ENCODE data around the gene RAC3.

Gene RAC3

DNA sequence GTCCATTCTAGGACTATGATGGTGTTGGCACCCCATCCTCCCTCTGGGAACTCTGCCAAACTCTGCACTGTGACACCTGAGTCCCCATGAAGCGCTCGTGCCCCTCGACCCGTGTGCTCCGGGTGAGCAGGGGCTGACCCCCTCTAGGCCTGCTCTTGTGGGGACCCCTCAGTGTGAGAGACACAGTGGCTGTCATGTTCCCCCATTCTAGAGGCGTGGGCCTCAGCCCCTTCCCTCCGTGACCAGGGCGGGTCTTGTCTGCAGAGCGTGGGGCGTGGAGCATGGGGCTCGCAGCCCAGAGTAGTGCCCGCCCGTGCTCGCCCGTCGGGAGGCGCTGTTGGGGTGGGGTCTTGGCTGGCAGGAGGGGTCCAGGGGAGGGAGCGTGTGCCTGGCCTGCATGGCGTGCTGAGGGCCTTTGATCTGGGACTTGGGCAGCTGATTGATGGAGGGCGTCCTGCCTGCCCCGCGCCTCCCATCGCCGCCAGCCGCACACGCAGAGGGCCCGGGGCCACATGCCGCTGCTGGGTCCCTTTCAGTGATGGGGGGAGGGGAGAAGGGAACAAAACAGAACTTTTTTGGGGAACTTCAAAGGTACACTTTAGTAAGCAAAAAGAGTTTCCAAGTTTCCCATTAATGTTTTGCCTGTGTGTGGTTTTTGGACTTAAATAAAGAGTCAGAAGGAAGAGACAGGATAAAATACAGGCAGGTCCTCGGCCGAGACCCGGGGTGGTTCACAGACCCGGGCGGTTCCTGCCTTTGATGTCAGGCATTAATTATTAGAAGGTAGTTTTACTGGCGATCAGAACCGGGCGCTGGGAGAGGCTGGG lies 31.3 kb upstream of the RAC3 start:
- no peak for DNase-seq

DNA sequence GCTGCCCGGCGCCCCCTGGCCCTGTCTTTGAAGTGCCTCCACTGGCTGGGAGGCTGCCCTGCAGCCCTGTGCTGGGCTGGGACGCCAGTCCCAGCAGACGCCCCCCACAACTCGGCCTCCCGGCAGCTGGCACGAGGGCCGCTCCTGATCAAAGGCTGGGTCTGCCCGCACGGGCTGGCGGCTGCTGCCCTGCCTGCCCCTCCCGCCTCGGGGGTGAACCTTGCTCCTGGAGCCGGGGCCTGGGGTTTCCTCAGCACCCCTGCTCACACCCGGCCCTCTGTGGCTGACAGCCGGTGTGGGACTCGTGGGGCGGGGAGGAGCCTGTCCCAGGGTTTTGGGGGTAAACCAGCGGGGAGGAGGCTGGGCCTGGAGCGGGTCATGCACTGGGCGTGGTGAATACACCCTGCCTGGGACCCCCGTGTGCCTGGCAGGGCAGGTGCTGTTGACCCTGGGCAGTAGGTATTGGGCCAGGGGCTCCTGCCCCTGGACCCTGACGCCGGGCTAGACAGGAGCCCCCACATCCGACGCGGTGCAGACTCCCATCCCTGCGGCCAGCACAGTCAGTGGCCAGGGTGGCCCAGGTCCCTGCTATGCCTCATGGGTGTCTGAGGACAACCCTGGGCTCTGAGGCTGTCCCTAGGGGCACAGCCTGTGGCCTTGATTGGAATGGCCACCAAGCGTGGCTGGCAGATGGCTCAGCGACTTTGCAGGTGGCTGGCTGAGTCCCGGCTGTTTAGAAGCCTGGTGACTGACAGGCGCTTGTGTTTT lies 30.5 kb upstream of the RAC3 start:
- DNase-seq: no peak

DNA sequence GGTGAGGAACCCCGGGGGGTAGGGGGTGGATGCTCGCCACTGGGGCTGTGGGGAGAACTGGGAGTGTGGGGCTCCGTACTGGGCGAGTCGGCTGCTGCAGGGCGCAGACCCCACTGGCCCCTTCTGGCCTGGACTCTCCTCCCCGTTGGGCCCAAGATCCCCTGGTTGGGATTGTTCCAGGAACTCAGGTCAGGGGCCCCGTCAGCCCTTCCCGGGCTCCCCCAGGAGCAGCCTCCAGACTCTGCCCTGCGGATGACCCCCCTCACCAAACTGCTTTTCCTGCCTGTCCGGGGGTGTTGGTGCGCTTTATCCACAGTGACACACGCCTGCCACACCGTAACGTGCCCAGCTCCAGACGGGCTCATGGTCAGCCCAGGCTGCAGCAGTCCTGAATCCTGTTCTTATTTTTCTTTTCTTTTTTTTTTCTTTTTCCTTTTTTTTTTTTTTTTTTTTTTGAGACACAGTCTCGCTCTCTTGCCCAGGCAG lies 29.9 kb upstream of the RAC3 start:
- DNase-seq: no peak

DNA sequence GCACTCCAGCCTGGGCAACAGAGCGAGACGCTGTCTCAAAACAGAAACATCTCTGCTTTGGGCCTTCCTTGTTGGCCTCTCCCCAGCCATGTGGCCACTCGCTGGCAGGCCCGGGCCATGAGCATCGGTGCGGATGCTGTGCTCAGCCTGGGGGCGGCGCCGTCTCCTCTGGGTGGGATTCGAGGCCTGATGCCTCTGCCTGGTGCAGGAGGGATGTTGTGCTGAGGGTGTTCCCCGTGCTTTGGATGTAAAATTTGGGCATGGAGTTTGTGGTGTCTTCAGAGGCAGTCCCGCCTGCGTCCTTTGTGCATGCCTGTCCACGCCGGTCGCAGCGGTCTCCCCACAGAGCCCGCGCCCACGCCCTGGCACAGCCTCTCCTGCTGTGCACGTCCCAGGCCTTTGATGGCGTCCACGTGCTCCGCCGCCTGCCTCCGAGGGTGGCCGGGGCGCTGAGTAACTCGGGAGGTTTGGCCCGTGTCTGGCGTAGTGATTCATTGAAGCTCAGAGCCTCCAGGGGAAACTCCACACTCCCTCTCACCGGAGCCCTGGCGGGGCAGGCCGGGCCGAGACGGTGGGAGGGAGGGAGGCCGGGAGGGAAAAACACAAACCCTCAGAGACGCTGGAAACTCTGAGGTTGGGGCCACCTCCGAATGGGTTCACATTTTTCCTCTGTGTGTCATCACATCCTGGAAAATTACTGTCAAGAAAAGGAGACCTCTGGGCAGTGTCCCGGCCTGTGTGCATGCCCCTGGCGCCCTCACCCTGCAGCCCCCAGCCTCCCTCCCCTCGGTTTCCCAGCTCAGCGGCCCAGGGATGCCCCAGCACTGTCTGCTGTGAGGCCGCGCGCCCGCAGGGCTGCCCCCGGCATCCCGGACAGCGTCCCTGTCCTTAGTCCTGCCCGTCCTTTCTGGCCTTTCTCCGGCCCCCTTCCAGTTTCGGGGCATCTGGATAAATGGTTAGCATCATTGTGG lies 27.8 kb upstream of the RAC3 start:
- DNase-seq: no peak

DNA sequence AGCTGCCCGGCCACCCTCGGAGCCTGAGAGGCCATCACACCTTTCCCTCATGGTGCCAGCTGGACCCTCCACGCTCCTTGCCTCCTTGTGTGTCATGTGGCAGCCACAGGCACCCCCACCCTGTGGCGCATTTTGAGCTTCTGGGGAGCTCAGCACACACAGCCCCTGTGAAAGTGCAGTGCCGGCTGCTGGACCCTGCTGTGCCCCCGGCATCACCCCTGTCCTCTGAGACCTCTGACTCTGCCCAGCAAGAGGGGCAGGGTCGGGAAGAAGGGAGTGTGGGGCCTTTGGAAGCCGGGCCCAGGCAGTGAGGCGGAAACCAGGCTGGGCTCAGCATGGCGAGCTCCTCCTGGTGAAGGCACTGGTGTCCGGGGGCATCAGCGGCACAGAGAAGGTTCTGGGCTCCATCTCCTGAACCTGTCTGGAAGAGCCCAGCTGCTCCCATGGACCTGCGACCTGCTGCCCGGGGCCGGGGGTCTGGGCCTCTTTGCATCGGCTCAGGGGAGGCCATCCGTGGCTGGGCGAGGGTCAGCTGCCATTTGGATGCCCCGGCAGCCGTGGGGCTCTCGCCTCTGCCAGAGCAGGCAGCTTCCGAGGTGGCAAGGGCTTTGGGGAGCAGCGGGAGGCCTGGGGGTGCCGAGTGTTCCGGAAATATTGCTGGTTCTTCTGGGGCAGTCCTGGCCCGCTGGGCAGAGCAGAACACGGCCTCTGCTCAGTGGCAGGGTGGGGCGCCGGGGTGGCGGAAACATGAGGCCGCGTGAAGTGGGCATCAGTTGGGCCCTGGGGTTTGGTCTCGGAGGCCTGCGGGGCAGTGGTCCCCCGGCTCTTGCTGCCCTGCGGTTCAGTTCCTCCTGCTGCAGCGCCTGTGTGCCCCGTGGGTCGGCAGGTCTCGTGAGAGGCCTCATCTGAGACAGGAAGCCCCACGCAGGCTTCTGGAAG lies 26.7 kb upstream of the RAC3 start:
- DNase-seq: no peak

DNA sequence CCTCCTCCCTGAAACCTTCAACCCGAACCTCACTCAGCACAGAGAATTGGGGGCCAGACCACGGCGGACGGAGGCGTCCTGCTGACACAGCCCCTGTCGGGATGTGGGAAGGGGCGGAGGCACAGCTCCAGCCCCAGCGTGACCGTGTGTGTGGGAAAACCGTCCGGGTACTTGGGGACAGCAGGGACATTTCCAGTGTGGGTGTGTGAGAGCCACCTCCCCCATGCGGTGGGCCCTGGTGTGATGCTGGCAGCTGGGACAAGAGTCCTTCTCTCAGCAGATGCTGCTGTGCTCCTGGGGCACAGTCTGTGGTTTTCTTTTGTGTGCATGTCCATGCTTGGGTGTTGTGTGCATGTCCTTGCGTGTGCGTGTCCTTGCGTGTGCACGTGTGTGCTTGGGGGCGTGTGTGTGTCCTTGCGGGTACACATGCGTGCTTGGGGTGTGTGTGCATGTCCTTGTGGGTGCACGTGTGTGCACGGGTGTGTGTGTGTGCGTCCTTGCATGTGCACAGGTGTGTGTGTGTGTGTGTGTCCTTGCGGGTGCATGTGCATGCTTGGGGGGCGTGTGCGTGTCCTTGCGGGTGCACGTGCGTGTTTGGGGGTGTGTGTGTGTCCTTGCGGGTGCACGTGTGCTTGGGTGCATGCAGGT lies 25.7 kb upstream of the RAC3 start:
- DNase-seq: no peak

DNA sequence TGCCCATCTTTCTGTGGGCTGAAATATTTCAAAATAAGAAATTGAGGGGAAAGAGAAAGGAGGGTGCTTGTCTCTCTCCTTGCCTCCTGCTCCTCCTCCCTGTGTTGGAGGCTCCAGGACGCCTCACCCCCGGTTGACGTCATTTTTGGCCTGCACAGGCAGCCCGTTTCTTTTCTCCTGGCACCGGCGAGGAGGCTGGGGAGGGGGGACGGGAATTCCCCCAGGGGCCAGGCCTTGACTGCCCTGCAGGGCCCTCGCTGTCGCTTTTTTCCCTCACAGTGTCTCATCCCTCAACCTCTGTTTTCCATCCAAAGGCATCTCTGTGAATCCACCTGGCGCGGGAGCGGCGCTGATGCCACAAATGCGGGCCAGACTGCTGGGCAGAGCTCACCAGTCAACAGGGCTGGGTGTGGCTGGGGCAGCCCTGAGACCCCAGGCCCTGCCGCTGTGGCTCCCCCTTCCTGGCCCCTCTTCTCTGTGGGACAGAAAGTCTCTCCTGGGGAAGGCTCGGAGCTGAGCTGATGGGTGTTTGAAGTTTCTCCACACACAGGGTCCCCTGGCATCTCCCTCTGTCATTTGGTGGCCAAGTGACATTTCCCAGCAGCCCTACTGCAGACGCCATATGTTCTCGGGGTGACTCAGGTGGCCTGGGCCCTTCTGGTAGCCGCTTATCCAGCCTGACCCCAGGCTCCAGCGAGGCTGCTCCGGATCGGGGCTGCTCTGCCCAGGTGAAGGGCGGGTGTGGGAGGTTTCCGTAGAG lies 24.8 kb upstream of the RAC3 start:
- no peak for DNase-seq

DNA sequence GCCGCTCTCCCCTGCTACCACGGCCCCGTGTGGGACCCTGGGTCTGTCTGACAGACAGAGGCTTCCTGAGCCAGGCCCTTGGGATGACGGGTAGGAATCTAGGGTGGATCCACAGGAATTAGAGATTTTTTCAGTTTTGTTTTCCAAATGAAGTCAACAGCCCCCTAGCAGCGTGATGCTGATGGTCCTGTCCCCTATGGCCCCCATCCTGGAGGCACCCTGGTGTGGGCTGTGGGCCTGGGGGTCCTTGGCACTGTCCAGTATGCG lies 24.3 kb upstream of the RAC3 start:
- no peak for DNase-seq

DNA sequence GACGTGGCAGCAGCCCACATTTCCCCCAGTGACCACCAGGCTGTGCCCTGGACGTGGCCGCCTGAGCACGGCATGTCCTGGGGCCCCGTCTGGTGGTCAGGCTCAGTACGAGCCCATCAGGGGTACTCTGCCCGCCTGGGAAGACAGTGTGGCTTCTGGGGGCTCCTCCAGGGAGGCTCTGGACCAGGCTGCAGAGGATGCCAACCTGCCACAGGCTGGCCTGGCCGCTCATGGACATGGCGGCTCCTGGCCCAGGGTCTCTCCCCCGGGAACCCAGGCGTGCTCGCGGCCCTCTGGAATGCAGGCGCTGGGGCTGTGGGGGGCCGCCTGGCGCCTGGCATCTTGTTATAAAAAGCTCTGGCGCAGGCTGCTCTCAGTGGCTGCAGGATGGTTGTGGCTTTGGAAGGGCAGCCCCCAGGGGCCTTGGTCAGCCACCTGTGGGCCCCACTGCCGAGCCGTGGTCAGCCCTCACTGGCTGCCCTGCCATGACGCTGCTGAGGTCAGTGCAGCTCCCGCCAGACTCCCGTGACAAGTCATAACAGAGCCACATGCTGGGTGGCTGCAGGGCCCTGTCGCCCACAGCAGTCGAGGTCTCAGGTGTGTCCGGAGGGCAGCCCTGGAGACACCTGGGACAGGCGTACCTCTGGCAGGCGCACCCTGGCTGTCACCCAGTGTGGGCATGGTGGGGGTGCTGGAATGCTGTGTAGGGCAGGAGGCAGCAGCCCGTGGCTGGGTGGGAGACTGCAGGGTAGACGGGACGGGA lies 23.8 kb upstream of the RAC3 start:
- no peak for DNase-seq

DNA sequence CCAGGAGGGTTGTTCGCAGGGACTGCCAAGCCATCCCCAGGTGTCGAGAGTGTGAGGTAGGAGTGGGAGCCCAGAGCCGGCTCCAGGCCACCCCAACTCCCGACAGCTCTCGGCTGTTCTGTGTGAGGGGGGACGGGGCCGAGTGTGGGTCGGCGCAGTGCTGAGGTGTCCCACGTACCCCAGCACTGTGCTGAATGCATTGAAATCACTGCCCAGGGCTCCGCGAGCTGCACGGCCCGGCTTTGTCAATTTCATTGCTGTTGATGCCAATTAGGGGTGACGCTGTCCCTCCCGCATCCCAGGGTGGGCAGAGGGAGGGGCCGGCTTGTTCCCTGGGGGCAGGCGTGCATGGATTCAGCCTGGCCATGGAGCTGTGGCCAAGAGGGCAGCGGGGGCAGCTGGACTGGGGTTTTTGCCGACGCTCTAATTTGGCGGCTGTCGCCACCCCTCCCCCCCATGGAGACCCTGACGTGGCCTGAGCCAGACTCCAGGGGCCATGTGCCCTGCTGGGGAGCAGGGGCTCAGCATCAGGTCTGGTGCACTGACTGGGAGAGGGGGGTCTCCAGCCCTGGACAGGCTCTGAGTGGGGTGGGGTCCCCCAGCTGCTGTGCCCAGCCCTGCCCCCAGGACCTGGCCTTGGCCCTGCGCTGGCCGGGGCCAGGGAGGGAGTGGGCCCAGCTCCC lies 23.1 kb upstream of the RAC3 start:
- no peak for DNase-seq

DNA sequence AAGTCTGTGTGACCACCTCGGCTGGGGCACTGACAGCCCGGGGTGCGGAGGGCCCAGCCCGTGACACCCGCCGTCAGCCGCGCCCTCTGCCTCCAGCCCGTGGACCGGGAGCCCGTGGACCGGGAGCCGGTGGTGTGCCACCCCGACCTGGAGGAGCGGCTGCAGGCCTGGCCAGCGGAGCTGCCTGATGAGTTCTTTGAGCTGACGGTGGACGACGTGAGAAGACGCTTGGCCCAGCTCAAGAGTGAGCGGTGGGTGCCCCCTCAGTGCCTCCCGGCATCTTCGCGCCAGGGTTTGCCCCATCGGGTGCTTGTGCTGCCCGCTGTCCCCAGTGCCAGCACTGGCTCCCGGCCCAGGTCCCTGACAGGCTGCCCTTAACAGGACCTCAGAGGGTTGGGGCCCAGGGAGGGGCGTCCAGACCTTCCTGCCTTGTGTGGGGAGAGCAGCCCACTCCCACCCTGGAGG lies 22.5 kb upstream of the RAC3 start:
- DNase-seq: no peak

DNA sequence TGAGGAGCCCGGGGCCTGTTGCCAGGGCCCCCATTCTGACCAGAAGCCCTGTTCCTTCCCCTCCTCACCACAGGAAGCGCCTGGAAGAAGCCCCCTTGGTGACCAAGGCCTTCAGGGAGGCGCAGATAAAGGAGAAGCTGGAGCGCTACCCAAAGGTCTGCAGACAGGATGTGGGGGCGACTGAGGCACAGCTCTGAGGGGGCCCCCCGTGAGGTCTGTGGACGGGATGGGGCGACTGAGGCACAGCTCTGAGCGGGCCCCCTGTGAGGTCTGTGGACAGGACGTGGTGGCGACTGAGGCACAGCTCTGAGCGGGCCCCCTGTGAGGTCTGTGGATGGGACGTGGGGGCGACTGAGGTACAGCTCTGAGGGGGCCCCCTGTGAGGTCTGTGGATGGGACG lies 22.1 kb upstream of the RAC3 start:
- DNase-seq: no peak

DNA sequence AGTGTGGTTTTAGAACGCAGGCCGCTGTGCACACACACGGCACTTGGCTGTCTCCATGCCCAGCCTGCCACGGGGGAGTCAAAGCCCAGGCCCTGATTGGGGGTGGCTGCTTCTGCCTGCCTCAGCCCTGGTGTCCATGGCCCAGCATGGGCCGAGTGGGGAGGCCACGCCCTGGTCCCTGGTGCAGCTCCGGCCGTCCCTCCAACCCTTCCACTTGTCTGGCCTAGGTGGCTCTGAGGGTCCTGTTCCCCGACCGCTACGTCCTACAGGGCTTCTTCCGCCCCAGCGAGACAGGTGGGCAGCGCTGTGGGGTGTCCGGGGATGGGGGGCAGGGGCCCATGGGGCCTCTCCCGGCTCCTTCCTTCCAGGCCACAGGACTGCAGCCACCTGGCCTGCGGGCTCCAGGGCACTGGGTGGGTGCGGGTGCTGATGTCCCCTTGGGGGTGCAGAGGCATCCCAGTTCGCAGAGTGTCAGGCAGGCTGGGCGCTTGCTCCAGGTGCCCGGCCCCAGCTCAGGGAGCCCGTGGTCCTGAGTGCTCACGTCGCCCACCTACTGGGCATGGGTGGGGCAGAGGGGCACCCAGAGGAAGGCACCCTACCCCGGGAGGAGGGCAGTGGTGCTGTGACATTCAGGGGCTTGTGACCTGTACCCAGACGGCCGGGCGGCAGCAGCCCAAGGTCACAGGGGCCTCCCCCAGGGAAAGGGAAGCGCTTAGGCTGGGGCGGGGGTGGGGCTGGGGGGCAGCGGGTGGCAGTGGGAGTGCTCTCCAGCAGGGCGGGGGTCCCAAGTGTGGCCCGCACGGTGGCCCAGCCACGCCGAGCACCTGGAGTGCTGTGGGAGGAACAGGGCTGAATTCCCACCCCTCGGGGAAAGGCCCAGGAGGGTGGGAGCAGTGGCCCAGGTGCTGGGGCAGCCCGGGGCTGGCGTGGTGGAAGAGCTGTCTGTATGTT lies 20.6 kb upstream of the RAC3 start:
- DNase-seq: no peak

DNA sequence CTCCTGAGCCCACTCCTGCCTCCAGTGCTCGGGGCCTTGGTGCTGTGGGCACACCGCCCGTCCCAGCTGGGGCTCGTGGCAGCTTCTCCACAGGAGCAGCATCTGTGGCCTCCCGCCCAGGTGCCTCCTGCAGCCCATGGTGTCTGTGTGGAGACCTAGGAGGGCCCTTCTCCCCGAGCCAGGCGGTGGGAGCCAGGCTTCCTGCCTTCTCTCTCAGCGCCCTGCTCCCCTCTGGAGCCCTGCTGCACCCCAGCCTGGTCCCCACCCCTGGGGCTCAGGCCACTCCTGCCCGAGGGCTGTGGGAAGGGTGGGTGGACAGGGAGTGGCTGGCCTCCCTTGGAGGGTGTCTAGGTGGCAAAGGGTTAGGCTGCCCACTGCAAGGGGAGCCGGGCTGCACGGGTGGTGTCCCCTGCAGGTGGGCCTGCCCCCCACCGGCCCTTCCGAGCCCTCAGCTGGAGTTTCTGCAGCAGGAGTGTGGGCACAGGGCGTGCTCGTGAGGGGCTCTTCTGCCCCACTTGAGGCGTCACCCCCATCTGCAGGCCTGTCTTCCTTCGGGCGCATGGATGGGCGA lies 19.8 kb upstream of the RAC3 start:
- DNase-seq: no peak

DNA sequence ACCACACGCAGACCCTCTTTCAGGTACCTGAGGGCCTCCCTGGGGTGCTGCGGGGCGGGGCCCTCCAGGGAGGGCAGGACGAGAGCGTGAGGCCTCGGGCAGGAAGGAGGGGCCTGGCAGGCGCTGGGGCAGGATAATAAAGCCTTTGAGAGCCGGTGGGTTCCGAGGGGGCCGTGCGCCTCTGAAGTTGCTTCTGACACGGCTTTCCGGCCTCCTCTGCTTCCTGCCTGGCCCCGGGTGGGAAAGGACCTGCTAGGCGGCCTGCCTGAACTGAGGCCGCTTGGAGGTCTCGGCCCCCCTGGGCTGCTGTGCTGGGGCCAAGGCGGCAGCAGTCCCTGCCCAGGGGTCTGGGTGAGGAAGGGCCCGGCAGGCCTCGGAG lies 19.2 kb upstream of the RAC3 start:
- DNase-seq: no peak

DNA sequence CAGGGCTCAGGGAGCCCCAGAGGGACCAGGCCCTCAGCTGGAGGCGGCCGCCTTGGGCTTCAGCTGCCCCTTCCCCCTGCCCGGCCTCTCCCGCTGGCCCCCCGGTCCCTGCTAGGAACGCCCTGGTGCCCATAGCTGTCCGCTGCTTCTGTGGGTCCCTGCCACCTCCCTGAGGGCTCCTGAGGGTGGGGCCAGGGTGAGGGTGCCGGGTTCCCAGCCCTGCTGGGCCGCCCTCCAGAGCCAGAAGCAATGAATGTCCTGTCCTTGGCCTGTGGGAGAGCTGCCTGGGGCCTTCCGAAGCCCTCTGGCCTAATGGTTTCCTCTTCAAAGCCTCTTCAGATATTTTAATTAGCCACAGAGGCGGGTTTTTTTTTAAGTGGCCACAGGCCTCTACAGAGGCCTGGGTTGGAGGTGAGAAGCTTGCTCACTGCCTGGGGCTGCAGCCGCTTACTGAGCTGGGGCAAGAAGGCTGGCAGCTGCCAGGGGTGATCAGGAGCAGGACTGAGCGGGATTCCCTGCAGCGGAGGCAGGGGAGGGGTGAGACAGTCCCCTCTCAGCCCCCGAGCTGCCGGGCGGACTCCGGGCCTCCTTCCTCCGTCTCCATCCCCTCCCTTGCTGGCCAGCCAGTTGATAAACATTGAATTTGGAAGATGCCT lies 18.7 kb upstream of the RAC3 start:
- no peak for DNase-seq

DNA sequence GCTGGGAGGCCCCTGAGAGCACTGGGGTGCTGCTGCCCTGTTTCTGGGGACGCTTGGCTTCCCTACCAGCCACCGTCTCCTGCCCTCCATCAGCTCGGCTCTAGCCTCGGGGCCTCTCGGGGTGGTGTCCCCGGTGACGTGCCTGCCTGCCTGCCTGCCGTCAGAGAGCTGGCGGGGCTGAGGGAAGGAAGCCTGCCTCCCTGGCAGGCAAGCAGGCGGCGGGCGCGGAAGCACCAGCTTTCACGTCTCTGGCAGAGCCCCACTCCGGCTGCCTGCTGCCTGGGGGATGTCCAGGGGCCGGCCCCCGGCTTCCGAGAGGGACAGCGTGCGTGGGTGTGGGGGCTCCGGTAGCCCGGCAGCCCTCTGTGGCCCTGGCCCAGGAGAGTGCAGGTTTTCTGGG lies 18.1 kb upstream of the RAC3 start:
- DNase-seq: no peak

Measured in NCI-H2029 (cell line).